Brain microvascular endothelial cell (primary cell): Measurements from ENCODE around the gene PLCB1.

Source experiments
- DNase-seq: peaks from one replicate; pipeline ENCODE4 v3.0.0-alpha.2; 2020
- H3K27ac ChIP-seq: fragments of 250-450 bp; sonication (Bioruptor Pico); 2 replicates; pipeline ENCODE4 v1.5.1; 2020; ENCODE audit warnings: mild to moderate bottlenecking, moderate library complexity
- H3K27me3 ChIP-seq: fragments of 250-450 bp; sonication (Bioruptor Pico); replicated peaks from 2 replicates; pipeline ENCODE4 v1.5.1; 2020; ENCODE audit warnings: mild to moderate bottlenecking
- H3K36me3 ChIP-seq: fragments of 250-450 bp; sonication (Bioruptor Pico); replicated peaks from 2 replicates; pipeline ENCODE4 v1.5.1; 2020; ENCODE audit warnings: mild to moderate bottlenecking
- H3K4me3 ChIP-seq: 2 replicates; pipeline ENCODE4 v1.5.1; 2011; ENCODE audit warnings: low read depth, mild to moderate bottlenecking, control low read depth, low read length, moderate library complexity
- in situ Hi-C: cut with HindIII; loops from 2 replicates; pipeline ENCODE4 v1.10.0; 2017; ENCODE audit warnings: low sequenced_read_pairs, low pct_ligation_motif_present
- TF ChIP-seq, protein P1 (sequence below): IDR thresholded peaks from 2 replicates; pipeline ENCODE4 v1.5.1; 2011; ENCODE audit warnings: low read depth, mild to moderate bottlenecking, moderate library complexity, low read length, control low read depth, inconsistent platforms; ENCODE audit errors: missing control alignments

PLCB1 gene

DNA sequence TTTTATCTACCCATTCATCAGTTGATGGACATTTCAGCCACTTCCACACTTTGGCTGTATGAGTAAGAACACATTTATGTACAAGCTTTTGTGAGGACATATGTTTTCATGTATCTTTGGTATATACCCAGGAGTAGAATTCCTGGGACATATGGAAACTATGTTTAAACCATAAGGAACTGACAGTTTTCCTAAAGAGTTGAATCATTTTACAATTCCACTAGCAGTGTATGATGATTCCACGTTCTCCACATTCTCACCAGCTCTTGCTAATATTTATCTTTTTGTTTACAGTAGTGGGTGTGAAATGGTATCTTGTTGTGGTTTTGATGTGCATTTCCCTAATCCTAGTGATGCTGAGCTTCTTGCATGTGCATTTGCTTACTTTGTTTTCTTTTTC, 338.1 kb downstream of the PLCB1 start:
- no peak for DNase-seq
- Histone ChIP-seq H3K27ac (no peak overlapping the region), H3K27me3 (no peaks in the 10 kb centered on the region), H3K4me3 (no peak overlapping the region), H3K36me3 (no peaks in the 10 kb centered on the region)
- TF ChIP-seq, protein P1, sequence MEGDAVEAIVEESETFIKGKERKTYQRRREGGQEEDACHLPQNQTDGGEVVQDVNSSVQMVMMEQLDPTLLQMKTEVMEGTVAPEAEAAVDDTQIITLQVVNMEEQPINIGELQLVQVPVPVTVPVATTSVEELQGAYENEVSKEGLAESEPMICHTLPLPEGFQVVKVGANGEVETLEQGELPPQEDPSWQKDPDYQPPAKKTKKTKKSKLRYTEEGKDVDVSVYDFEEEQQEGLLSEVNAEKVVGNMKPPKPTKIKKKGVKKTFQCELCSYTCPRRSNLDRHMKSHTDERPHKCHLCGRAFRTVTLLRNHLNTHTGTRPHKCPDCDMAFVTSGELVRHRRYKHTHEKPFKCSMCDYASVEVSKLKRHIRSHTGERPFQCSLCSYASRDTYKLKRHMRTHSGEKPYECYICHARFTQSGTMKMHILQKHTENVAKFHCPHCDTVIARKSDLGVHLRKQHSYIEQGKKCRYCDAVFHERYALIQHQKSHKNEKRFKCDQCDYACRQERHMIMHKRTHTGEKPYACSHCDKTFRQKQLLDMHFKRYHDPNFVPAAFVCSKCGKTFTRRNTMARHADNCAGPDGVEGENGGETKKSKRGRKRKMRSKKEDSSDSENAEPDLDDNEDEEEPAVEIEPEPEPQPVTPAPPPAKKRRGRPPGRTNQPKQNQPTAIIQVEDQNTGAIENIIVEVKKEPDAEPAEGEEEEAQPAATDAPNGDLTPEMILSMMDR: no peak
- in situ Hi-C loops: no loop called here

DNA sequence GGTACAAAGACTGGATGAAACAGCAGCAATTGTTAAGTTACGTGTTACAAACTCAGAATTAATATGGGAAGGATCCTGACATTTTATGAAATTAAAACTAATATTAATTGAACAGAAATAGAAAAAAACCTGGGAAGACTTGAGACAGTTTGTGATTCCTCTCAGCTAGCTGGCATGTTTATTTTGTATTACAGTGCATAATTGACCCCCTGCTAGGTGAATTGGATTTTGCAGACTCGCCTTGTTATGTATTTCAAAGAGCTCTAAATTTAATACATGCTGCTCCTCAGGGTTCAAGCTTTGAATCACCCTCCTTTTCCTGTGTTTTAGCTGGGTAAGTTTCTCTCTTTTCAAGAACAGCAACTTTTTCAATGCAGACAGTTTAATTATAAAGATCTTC, 339.4 kb downstream of the PLCB1 start:
- H3K4me3 ChIP-seq: no peak overlapping the region
- no peak overlapping the region for H3K27ac ChIP-seq
- DNase-seq: no peak
- TF ChIP-seq, protein P1: no peak
- in situ Hi-C loops: no loop called here
- H3K27me3 ChIP-seq: no peaks in the 10 kb centered on the region
- no peaks in the 10 kb centered on the region for H3K36me3 ChIP-seq

DNA sequence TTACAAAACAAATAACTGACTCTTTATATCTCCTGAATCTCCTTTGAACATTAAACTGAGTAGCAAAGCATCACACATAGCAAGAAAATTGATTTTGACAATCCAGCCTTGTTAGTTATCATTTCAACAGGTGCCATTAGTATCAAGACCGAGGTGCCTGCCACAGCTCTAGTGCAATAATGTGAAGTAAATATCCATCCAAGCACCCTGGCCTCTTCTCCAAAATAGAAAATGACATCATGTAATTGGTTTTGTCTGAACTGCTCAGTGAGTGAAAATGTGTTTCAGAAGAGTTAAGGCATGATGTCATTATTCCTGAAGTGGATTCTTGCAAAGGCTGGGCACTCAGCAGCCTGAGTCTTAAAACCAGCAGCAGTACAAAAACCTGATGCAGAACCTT, 341.4 kb downstream of the PLCB1 start:
- Histone ChIP-seq H3K4me3 (no peak overlapping the region), H3K36me3 (no peaks in the 10 kb centered on the region), H3K27me3 (no peaks in the 10 kb centered on the region), H3K27ac (no peak overlapping the region)
- TF ChIP-seq, protein P1: no peak
- no peak for DNase-seq
- in situ Hi-C loops: no loop called here

DNA sequence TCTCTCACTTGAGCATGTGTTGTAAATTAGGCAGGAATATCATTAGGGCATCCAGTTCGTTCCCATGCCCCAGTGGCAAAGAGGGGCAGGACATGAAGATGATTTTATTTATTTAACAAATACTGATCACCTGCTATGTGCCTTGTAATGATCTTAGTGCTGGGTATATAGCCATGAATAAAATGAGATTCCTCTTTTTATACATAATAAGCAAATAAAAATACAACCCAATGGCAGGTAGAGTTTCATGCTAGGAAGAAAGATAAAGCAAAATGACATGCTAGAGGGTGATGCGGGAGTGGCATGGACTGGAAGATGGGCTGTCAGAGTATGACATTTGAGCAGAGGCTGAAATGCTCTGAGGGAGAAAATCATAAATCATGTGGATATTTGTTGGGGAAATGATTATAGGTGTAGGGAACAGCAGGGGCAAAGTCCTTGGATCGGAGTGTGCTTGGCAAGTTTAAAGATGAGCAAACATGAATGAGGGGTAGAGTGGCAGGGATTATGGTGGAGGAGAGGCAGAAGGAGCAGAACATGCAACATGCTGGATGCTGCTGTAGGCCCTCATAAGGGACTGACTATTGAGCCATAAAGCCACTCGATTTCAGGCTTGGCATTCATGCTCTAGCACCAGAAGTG, 342.1 kb downstream of the PLCB1 start:
- no peaks in the 10 kb centered on the region for H3K36me3 ChIP-seq
- H3K27ac ChIP-seq: no peak overlapping the region
- H3K4me3 ChIP-seq: no peak overlapping the region
- TF ChIP-seq, protein P1: no peak
- in situ Hi-C loops: no loop called here
- no peaks in the 10 kb centered on the region for H3K27me3 ChIP-seq
- no peak for DNase-seq

DNA sequence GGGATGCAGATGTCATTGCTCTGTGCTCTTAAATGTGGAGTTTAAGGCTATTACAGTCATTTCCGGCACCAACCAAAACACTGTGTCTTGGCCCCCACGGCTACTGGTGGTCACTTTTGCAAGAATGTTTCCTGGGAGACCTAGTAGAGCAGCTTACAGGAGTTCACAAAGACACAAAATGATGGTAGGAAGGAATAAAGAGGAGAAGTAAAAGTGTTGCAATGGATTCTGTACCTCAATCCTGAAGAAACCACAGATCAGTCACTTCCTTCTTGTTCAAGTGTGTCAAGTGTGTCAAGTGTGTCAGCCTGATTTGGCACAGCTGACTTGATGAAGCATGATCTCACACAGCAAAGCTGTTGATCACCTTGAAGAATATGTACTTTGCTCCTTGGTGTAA, 344.0 kb downstream of the PLCB1 start:
- Histone ChIP-seq H3K27me3 (no peaks in the 10 kb centered on the region), H3K36me3 (no peaks in the 10 kb centered on the region), H3K27ac (no peak overlapping the region), H3K4me3 (no peak overlapping the region)
- in situ Hi-C loops: no loop called here
- TF ChIP-seq, protein P1: no peak
- no peak for DNase-seq

DNA sequence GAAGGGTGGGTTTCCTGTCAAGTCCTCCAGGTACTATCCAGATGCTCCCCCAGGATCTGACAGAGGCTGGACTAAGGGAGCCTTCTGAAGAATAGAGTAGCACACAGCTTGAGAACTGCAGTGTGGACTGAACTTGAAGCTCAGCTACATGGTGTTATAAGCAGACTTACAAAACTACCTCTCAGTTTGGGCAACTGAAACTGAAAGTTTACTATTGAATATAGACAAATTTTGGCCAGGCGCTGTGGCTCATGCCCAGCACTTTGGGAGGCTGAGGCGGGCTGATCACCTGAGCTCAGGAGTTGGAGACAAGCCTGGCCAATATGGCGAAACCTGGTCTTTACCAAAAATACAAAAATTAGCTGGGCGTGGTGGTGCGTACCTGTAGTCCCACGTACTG, 348.5 kb downstream of the PLCB1 start:
- no peak overlapping the region for H3K27ac ChIP-seq
- DNase-seq: no peak
- TF ChIP-seq, protein P1: no peak
- in situ Hi-C loops: no loop called here
- no peak overlapping the region for H3K4me3 ChIP-seq
- no peaks in the 10 kb centered on the region for H3K36me3 ChIP-seq
- no peaks in the 10 kb centered on the region for H3K27me3 ChIP-seq
